D721Med (cell line): ENCODE data around the gene SIK3.

Source experiments
- DNase-seq: peaks from one replicate; pipeline ENCODE4 v3.0.0; 2011; ENCODE audit warnings: low spot score; ENCODE audit not compliant: insufficient read length
- FAIRE-seq: peaks from 2 replicates; lab custom pipeline; 2011; peaks lifted over from hg19 to GRCh38; lab: Jason Lieb, UNC
- CTCF ChIP-seq: IDR thresholded peaks from 2 replicates; pipeline ENCODE4 v1.5.1; 2012; ENCODE audit warnings: mild to moderate bottlenecking, control low read depth; ENCODE audit not compliant: insufficient read depth; ENCODE audit errors: missing control alignments

SIK3 gene

GRCh38 chr11:116831790-116832349 is 266.4 kb downstream of the SIK3 start:
- TF ChIP-seq CTCF: no peak
- FAIRE-seq (no peak), DNase-seq (no peak)

- DNase-seq: no peak
- TF ChIP-seq CTCF: no peak
- no peak for FAIRE-seq
Observed at GRCh38 chr11:116830184-116830912, 267.9 kb downstream of the SIK3 start.

GRCh38 chr11:116829525-116830183 is 268.6 kb downstream of the SIK3 start, which contains the start of gene APOC3:
APOC3 (plus strand) TSS chr11:116829907; CDS start chr11:116830583, 676 bp downstream.
- TF ChIP-seq CTCF: no peak
- FAIRE-seq (no peak), DNase-seq (no peak)

- DNase-seq (no peak), FAIRE-seq (no peak)
- TF ChIP-seq CTCF: no peak
Observed at GRCh38 chr11:116828632-116829524, 269.4 kb downstream of the SIK3 start.

- TF ChIP-seq CTCF: no peak
- FAIRE-seq (no peak), DNase-seq (no peak)
Observed at GRCh38 chr11:116827461-116827860, 270.8 kb downstream of the SIK3 start.

- DNase-seq: no peak
- no peak for FAIRE-seq
- TF ChIP-seq CTCF: no peak
Observed at GRCh38 chr11:116826751-116827431, 271.3 kb downstream of the SIK3 start.
